Thyroid gland (tissue), 4 donors: ENCODE data around the gene RAC2. TPM values are rescaled to one million over a fixed set of nuclear protein-coding genes. Genes with fewer than 3 reads are reported as not detected.

Experiments used
- DNase-seq, 2 donors: peaks; one replicate each; pipeline ENCODE4 v3.0.0-alpha.2; 2019
- H3K27ac ChIP-seq, 3 donors: fragments of 200-600 bp; sonication (generic); 1 replicate in 2 of 3; 2 replicates in 1 of 3; pipeline ENCODE4 v1.5.1; 2016 to 2019; ENCODE audit warnings: mild to moderate bottlenecking in 1 of 3, moderate library complexity in 1 of 3
- H3K27me3 ChIP-seq: fragments of 200-600 bp; sonication (generic); one replicate; pipeline ENCODE4 v1.5.1; 2019
- H3K36me3 ChIP-seq, 2 donors: fragments of 200-600 bp; sonication (generic); one replicate each; pipeline ENCODE4 v1.5.1; 2016 to 2019
- H3K4me1 ChIP-seq, 2 donors: fragments of 200-600 bp; sonication (generic); one replicate each; pipeline ENCODE4 v1.5.1; 2017 to 2019
- H3K4me3 ChIP-seq, 3 donors: fragments of 200-600 bp; sonication (generic); replicated peaks in 1 of 3; 1 replicate in 2 of 3; 2 replicates in 1 of 3; pipeline ENCODE4 v1.5.1; 2016; ENCODE audit warnings: mild to moderate bottlenecking in 1 of 3
- H3K9me3 ChIP-seq: fragments of 200-600 bp; sonication (generic); one replicate; pipeline ENCODE4 v1.5.1; 2017
- CTCF ChIP-seq, 6 experiments: fragments of 200-600 bp in 3 of 6; fragments of 450-650 bp in 3 of 6; sonication (generic) in 3 of 6; IDR thresholded peaks; one replicate each; pipeline ENCODE4 v1.5.1; 2016 to 2019; ENCODE audit warnings: antibody characterized with exemption in 6 of 6, mild to moderate bottlenecking in 2 of 6, inconsistent platforms in 1 of 6, moderate library complexity in 1 of 6
- POLR2A ChIP-seq, 2 donors: fragments of 450-650 bp; IDR thresholded peaks; one replicate each; pipeline ENCODE4 v1.6.1; 2017; ENCODE audit warnings: antibody characterized with exemption in 2 of 2, mild to moderate bottlenecking in 2 of 2, moderate library complexity in 1 of 2
- WGBS, 2 donors: methylation state at CpG; one replicate each; pipeline ENCODE4 v1.1.5; 2017; 5-methylcytosine and 5-hydroxymethylcytosine counted together
- intact Hi-C: fragments of 100-400 bp; cut with DNase I; formaldehyde crosslinking; loops from one replicate; pipeline ENCODE4 v1.15.1; 2023
- total RNA-seq, 4 donors: library from RNA; depleted of rRNA; stranded (reverse); fragments of >200 nt; gene quantifications; one replicate each; pipeline ENCODE4 v1.2.3, GENCODE V29; 2016

RAC2 gene
- total RNA-seq, 4 donors from 2014 or later, result 3.6 to 6.0 (median 4.6) TPM

DNA sequence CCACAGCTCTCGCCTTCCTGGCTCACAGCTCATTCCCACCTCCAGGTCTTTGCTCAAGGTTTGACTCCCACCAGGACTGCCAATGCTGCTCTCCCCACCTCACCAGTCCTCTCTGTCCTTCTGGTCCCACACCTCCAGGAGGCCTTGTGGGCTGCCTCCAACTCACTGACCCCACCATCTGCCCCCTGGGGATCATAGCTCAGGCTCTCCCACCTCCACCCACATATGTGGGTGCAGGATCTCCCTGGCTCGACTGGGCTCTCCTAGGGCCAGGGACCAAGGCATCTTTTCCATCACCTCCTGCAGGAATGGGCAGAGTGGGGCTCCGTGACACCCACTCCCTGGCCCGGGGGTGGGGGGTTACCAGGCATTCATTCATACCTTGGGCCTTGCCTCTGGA is 18.0 kb downstream of the RAC2 start:
- TF ChIP-seq CTCF (IDR thresholded peaks at IDR 0.05), result no peak
- TF ChIP-seq POLR2A (IDR thresholded peaks at IDR 0.05), result no peak
- no peak for DNase-seq
- Histone ChIP-seq H3K4me3 (no peak overlapping the region), H3K27ac (no peak overlapping the region), H3K9me3 (no peaks in the 10 kb centered on the region), H3K4me1 (peaks cover 0 to 6% of the 10 kb centered on the region in 2 donors), H3K27me3 (no peaks in the 10 kb centered on the region), H3K36me3 (no peaks in the 10 kb centered on the region)
- intact Hi-C loops, result no loop called here
- WGBS, 2 donors, result 95 to 100% methylated on average over 1 to 4 of the region's 4 CpGs

DNA sequence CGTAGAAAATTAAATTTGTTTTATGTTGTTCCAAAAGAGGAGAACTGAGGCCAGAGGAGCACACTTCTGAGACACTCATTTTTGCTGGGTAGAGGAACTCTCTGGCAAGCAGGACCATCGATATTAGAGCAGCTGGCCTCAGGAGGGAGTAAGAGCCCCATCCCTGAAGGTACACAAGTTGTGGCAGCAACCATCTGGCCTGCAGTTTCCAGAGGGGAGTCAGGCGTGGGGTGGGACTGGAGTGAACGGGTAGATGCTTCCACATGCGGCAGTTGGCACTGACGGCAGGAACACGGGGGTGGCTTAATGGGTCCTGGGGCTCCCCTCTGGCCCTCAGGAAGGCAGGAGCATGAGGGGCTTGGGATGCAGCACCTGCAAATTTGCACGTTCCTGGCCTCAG is 18.6 kb downstream of the RAC2 start:
- Histone ChIP-seq H3K27ac (no peak overlapping the region), H3K9me3 (no peaks in the 10 kb centered on the region), H3K4me3 (no peak overlapping the region), H3K36me3 (no peaks in the 10 kb centered on the region), H3K4me1 (peaks cover 0 to 6% of the 10 kb centered on the region in 2 donors), H3K27me3 (no peaks in the 10 kb centered on the region)
- WGBS, 2 donors, result 76 to 82% methylated on average over 7 to 8 of the region's 8 CpGs
- intact Hi-C loops, result no loop called here
- no peak for DNase-seq
- TF ChIP-seq CTCF (IDR thresholded peaks at IDR 0.05) (no peak), POLR2A (IDR thresholded peaks at IDR 0.05) (no peak)

DNA sequence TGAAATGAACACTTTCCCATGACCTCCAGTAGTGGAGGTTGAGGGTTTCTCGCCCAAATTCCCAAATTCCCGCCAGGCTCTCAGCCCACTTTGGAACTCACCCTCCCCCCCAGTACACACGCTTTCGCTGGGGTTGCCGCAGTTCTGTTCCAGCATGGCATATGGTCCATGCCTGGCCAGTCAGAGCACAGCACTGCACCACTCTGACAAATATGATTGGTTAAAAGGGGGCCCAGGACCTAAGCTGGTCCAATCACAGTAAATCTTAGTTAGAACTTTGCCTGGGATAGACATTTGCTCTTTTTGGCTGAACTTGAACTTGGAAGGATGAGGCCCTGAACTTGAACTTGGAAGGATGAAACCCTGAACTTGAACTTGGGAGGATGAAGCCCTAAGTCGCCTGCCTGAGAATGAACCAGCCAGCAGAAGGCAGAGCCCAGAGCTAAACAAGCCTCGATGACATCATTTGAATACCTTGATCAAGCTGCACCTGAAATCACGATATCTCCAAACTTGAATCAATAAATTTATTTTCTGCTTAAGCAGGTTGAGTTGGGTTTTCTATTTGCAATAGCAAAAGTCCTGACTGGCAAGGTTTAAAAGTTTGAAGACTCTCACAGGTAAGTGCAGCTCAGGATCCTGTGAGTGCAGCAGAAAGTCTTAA is 19.2 kb downstream of the RAC2 start:
- peaks cover 0 to 5% of the 10 kb centered on the region in 2 donors for H3K4me1 ChIP-seq
- no peaks in the 10 kb centered on the region for H3K27me3 ChIP-seq
- no peak for TF ChIP-seq CTCF (IDR thresholded peaks at IDR 0.05)
- TF ChIP-seq POLR2A (IDR thresholded peaks at IDR 0.05), result no peak
- no peaks in the 10 kb centered on the region for H3K36me3 ChIP-seq
- intact Hi-C loops, result no loop called here
- no peak overlapping the region for H3K27ac ChIP-seq
- no peaks in the 10 kb centered on the region for H3K9me3 ChIP-seq
- no peak overlapping the region for H3K4me3 ChIP-seq
- WGBS, 2 donors, result 59 to 62% methylated on average over 8 of the region's 8 CpGs
- no peak for DNase-seq

- DNase-seq, result no peak
- no peaks in the 10 kb centered on the region for H3K4me1 ChIP-seq
- H3K9me3 ChIP-seq, result no peaks in the 10 kb centered on the region
- H3K36me3 ChIP-seq, result no peaks in the 10 kb centered on the region
- WGBS, 2 donors, result 71 to 75% methylated on average over 3 of the region's 3 CpGs
- H3K27me3 ChIP-seq, result no peaks in the 10 kb centered on the region
- H3K4me3 ChIP-seq, result no peak overlapping the region
- no peak for TF ChIP-seq POLR2A (IDR thresholded peaks at IDR 0.05)
- TF ChIP-seq CTCF (IDR thresholded peaks at IDR 0.05), result no peak
- intact Hi-C loops, result no loop called here
- H3K27ac ChIP-seq, result no peak overlapping the region
Measured at GRCh38 chr22:37223965-37224551, 20.0 kb downstream of the RAC2 start.

GRCh38 chr22:37222440-37222971 is 21.6 kb downstream of the RAC2 start:
- Histone ChIP-seq H3K36me3 (no peaks in the 10 kb centered on the region), H3K4me3 (no peak overlapping the region), H3K9me3 (no peaks in the 10 kb centered on the region), H3K4me1 (no peaks in the 10 kb centered on the region), H3K27ac (no peak overlapping the region), H3K27me3 (no peaks in the 10 kb centered on the region)
- 61 to 78% methylated on average over 8 of the region's 8 CpGs for WGBS, 2 donors
- no peak for TF ChIP-seq POLR2A (IDR thresholded peaks at IDR 0.05)
- no peak for DNase-seq
- intact Hi-C loops, result no loop called here
